ENCODE results near the gene TRIOBP. TPM values are rescaled to one million over a fixed set of nuclear protein-coding genes. Genes with fewer than 3 reads are reported as not detected.

The TRIOBP gene
- total and polyA plus RNA-seq, 2 of the 4 experiments (the other 2 are of a cell fraction): 46.4 to 69.8 TPM

- Histone ChIP-seq H3K23ac (ENCODE audit: low read depth, low read length) (no peak overlapping the region), H4K5ac (ENCODE audit: low read depth, low read length) (no peak overlapping the region), H2AFZ (replicated peaks; ENCODE audit: low read length, poor library complexity) (peak overlapping the region; percentile 21), H3K36me3 (ENCODE audit: control insufficient read depth, insufficient read depth, low read length) (peaks cover 33% of the 10 kb centered on the region), H3K27me3 (ENCODE audit: control insufficient read depth, insufficient read depth, low read length) (no peaks in the 10 kb centered on the region), H2BK20ac (ENCODE audit: low read depth, low read length) (no peak overlapping the region), H3K27ac (ENCODE audit: insufficient read depth, low read length) (no peak overlapping the region), H3K79me1 (ENCODE audit: low read depth in 1 of 2, low read length in 2 of 2) (peaks cover 20 to 42% of the 10 kb centered on the region in 2 experiments), H3K56ac (ENCODE audit: extremely low read depth, insufficient read depth, low read length) (no peak overlapping the region), H3K9me3 (ENCODE audit: control insufficient read depth, insufficient read depth, low read length) (no peaks in the 10 kb centered on the region), H3K18ac (ENCODE audit: low read depth, low read length) (no peak overlapping the region), H3K4ac (ENCODE audit: low read depth, low read length) (no peak overlapping the region), H2BK120ac (ENCODE audit: low read depth, low read length) (no peak overlapping the region), H2BK15ac (ENCODE audit: low read depth, low read length) (no peak overlapping the region), H3K4me3 (ENCODE audit: insufficient read depth, low read depth, low read length) (no peak overlapping the region), H3K9me1 (ENCODE audit: insufficient read depth, low read length) (peaks cover 6% of the 10 kb centered on the region; the same call in 1 of the 2 replicates), H3K4me1 (ENCODE audit: control insufficient read depth, insufficient read depth, low read length) (peaks cover 5% of the 10 kb centered on the region), H2BK5ac (ENCODE audit: low read depth, low read length, poor library complexity, severe bottlenecking) (no peak overlapping the region), H3K9ac (ENCODE audit: low read depth, low read length) (no peak overlapping the region), H3K4me2 (ENCODE audit: low read depth, low read length) (no peak overlapping the region), H2AK9ac (replicated peaks; ENCODE audit: low read depth, low read length, poor library complexity) (no peak overlapping the region), H4K8ac (ENCODE audit: low read depth in 2 of 2, low read length in 2 of 2) (no peak overlapping the region), H3K14ac (replicated peaks; ENCODE audit: low read depth, low read length) (no peak overlapping the region), H4K20me1 (ENCODE audit: insufficient read depth, low read length) (no peaks in the 10 kb centered on the region), H4K91ac (ENCODE audit: insufficient read depth, low read depth, low read length) (no peak overlapping the region), H2AK5ac (ENCODE audit: low read depth, low read length) (no peak overlapping the region)
- no TSS peak for BruUV-seq (replicated peaks)
- TF ChIP-seq, protein P1, sequence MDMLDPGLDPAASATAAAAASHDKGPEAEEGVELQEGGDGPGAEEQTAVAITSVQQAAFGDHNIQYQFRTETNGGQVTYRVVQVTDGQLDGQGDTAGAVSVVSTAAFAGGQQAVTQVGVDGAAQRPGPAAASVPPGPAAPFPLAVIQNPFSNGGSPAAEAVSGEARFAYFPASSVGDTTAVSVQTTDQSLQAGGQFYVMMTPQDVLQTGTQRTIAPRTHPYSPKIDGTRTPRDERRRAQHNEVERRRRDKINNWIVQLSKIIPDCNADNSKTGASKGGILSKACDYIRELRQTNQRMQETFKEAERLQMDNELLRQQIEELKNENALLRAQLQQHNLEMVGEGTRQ (IDR thresholded peaks at IDR 0.05; ENCODE audit: low read depth, low read length): no peak
- TF ChIP-seq RFX5 (IDR thresholded peaks at IDR 0.05; ENCODE audit: low read depth, low read length) (no peak), MXI1 (IDR thresholded peaks at IDR 0.05; ENCODE audit: borderline replicate concordance, low read depth, low read length) (no peak), FOS (IDR thresholded peaks at IDR 0.05; ENCODE audit: low read depth, low read length) (no peak)
- ATAC-seq (ENCODE audit: low read depth) (no peak), DNase-seq (no peak)
- dilution Hi-C loops (cut with HindIII; ENCODE audit: low sequenced_read_pairs, unreplicated experiment) (no loop called here), intact Hi-C loops (cut with micrococcal nuclease) (no loop called here), in situ Hi-C loops (cut with MboI; ENCODE audit: low sequenced_read_pairs) (no loop called here)
- 92% methylated on average over 11 of the region's 18 CpGs; no CpG with 5 or more reads in 1 of the 2 experiments for WGBS, 2 experiments (ENCODE audit: extremely low coverage in 2 of 2, insufficient read length in 1 of 2)
- POLR2A ChIA-PET (ENCODE audit: unreplicated experiment): no interaction called here
- CTCF ChIA-PET: no interaction called here
Measured at GRCh38 chr22:37690901-37691504, 5.8 kb upstream of the TRIOBP start.

All from IMR-90 (cell line).